Activated CD4-positive, CD25-positive, alpha-beta regulatory T cell treated with anti-CD3 and anti-CD28 coated beads, Interleukin-2, amount 50 U/mL, for 16 hours (primary cell): ENCODE results near the gene MFAP5.
"Not testable (repeated sequence)": the region's sequence is repeated elsewhere in the genome, so short reads cannot be mapped to it uniquely, and the experiment has no call there.

ENCODE experiments used
- DNase-seq: peaks from one replicate; pipeline ENCODE4 v3.0.0-alpha.2; 2020; ENCODE audit warnings: low read depth, low spot score

Gene MFAP5

GRCh38 chr12:8629486-8630033 is 33.1 kb downstream of the MFAP5 start:
- no peak for DNase-seq

DNA sequence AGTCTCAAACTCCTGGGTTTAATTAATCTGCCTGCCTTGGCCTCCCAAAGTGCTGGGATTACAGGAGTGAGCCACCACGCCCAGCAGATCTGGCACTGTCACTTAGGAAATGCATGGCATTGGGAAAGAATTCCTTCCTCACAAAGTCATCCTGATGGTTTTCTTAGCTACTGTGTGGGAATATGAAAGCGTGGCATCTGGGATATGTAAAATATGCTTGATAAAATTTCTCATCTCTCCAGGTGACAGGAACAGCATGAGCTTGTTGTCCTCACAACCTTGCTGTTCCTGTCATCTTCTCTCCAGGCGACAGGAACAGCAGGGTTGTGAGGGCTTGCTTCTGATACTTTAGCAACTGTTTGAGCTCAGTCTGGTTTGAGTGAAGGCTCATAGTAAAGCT is 33.9 kb downstream of the MFAP5 start:
- DNase-seq: no peak

GRCh38 chr12:8624750-8625149 is 37.9 kb downstream of the MFAP5 start:
- DNase-seq: not testable (repeated sequence)

GRCh38 chr12:8622646-8623045 is 40.0 kb downstream of the MFAP5 start:
- DNase-seq: no peak

DNA sequence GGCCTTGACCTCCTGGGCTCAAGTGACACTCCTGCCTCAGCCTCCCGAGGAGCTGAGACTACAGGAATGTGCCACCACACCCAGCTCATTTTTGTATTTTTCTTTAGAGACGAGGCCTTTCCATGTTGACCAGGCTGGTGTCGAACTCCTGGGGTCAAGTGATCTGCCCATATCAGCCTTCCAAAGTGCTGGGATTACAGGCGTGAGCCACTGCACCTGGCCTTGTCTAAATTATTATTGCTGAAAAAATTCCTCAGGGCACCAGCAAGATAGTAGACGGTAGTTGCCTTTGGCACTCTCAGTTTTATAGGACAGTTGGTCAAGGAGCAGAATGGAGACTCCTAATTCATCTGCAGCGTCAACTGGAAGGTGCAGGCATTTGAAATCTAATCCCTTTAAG is 47.4 kb downstream of the MFAP5 start:
- DNase-seq: no peak

GRCh38 chr12:8613881-8614280 is 48.7 kb downstream of the MFAP5 start:
- not testable (repeated sequence) for DNase-seq

DNA sequence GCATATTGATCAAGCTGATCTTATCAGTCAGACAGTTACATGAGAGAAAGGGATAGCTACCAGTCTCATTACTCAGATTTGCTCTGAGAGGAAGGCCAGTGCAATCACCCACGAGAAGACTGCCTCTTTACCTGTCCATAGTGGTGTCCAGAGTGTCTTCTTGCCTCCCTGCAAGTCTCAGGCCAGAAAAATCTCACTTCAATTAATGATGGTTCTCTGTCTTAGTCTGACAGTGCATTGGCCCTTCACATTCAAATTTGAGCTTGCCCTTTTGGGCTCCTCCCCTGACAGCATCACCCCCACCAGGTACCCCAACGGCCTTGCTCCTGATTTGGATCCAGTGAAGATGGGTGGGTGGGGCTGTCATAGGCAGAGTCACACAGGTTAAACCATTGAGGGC is 50.0 kb downstream of the MFAP5 start, which contains the start of gene AICDA:
TSS of gene AICDA (minus strand) at position 231 of the 400 bp plus-strand sequence. CDS start at position 139, 92 bp downstream.
- DNase-seq: no peak

- DNase-seq: no peak
Measured at GRCh38 chr12:8609061-8609570, 53.5 kb downstream of the MFAP5 start.

DNA sequence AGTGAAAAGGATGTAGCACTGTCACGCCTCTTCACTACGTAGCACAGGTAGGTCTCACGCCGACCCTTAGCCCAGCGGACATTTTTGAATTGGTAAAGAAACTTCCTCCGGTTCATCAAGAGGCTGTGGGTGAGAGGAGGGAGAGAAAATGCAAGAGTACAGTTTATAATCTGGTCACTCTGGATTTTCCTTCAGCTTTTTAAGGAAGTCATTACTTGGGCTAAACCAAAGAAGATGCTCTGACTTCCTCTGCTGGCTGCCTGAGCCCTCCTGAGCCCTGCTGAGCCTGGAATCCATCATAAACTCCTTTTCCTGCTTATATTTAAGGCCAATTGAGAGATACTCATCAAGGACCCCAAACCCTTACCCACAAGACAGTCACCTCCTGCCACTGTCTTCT is 55.7 kb downstream of the MFAP5 start:
- no peak for DNase-seq

GRCh38 chr12:8605057-8605456 is 57.6 kb downstream of the MFAP5 start:
- no peak for DNase-seq

- no peak for DNase-seq
Measured at GRCh38 chr12:8603856-8604255, 58.8 kb downstream of the MFAP5 start.

DNA sequence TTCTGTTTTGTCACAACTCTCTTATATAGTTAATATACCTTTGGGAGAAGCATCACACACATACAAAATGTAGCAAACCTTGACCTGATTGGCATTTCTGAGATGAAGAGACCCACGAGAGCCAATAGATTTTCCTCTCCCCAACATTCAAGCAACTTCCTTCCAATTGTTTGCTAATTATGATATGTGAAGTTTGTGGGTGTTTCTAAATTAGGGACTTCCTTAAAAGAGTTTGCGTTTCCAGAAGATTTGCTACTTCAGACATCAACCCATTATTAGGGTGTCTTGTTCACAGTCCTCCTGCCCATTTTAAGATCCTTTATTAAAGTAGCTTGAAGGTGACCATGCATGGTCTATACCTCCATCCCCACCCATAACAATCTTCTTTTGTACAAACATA is 59.3 kb downstream of the MFAP5 start:
- DNase-seq: no peak

DNA sequence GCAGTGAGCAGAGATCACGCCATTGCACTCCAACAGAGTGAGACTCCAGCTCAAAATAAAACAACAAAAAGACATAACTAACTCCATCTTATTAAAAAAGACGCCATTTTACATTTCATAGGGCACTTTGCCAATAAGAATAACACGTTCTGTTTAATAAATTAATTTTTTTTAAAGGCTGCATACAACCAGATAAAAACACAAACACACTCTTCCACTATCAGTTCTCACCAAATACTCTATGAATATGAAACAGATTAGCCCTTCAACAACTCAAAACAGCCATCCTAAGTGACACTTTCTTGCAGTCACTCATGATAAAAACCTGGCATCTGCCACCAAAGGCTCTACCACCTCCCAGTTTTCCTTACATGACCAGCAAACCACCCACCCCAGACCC is 66.1 kb downstream of the MFAP5 start:
- DNase-seq: no peak
